ENCODE data around the gene VSTM2B. TPM values are rescaled to one million over a fixed set of nuclear protein-coding genes. Genes with fewer than 3 reads are reported as not detected.

The VSTM2B gene
- total and polyA plus RNA-seq, 11 donors, result not detected

GRCh38 chr19:29576761-29577648, 51.2 kb downstream of the VSTM2B start:
- ATAC-seq, result no peak
- intact Hi-C loops (cut with DNase I), result no loop called here
- 62 to 71% (median 67%) methylated on average over 14 to 15 of the region's 15 CpGs for WGBS, 4 donors
- Histone ChIP-seq H3K27me3 (peaks cover 0 to 64% (median 10%) of the 10 kb centered on the region in 9 donors), H3K9me3 (peaks cover 0 to 5% (median 0%) of the 10 kb centered on the region in 12 donors), H3K4me3 (no peak overlapping the region), H3K4me1 (no peaks in the 10 kb centered on the region), H3K27ac (no peak overlapping the region), H3K36me3 (no peaks in the 10 kb centered on the region)
- TF ChIP-seq POLR2A (IDR thresholded peaks at IDR 0.05), result no peak
- TF ChIP-seq CTCF (IDR thresholded peaks at IDR 0.05), result no peak
- no peak for DNase-seq

DNA sequence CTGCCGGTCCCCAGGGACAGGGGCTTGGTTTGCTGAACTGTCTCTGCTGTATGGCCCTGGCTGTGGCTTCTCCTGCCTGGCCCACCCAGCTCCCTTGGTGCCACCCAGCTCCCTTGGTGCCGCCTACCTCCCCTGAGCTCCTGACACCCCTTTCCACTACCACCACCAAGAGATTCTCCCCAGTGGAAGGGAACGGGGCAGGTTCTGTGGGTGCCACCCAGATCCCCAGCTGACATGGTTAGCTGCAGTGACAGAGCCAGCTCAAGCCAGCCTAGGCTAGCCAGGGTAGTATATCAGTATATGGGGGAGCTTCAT, 51.8 kb downstream of the VSTM2B start:
- H3K4me1 ChIP-seq, result no peaks in the 10 kb centered on the region
- no peak overlapping the region for H3K4me3 ChIP-seq
- ATAC-seq (no peak), DNase-seq (no peak)
- peaks cover 0 to 61% (median 10%) of the 10 kb centered on the region in 9 donors for H3K27me3 ChIP-seq
- peaks cover 0 to 5% (median 0%) of the 10 kb centered on the region in 12 donors for H3K9me3 ChIP-seq
- TF ChIP-seq POLR2A (IDR thresholded peaks at IDR 0.05) (no peak), CTCF (IDR thresholded peaks at IDR 0.05) (no peak)
- intact Hi-C loops (cut with DNase I), result no loop called here
- 58 to 89% (median 64%) methylated on average over 2 to 3 of the region's 3 CpGs for WGBS, 4 donors
- H3K27ac ChIP-seq, result no peak overlapping the region
- H3K36me3 ChIP-seq, result no peaks in the 10 kb centered on the region

DNA sequence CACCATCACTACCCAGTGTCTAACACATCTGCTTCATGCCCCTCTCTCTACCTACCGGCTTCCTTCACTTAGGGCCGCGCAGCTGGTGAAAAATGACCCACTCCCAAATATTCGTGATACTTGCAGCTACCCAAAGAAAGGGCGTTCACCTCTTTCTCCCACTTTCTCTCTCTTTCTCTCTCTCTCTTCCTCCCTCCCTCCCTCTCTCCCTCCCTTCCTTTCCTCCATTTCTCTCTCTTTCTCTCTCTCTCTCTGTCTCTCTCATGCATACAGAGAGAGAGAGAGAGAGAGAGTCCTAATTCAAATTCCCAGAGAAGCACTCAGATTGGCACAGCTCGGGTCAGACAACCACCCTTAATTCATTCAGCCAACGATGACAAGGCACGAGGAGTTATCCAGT, 52.6 kb downstream of the VSTM2B start:
- 61 to 71% (median 66%) methylated on average over 8 of the region's 8 CpGs for WGBS, 4 donors
- TF ChIP-seq CTCF (IDR thresholded peaks at IDR 0.05) (no peak), POLR2A (IDR thresholded peaks at IDR 0.05) (no peak)
- ATAC-seq (no peak), DNase-seq (no peak)
- Histone ChIP-seq H3K4me3 (no peak overlapping the region), H3K27me3 (peaks cover 0 to 54% (median 10%) of the 10 kb centered on the region in 9 donors), H3K4me1 (no peaks in the 10 kb centered on the region), H3K36me3 (no peaks in the 10 kb centered on the region), H3K27ac (no peak overlapping the region), H3K9me3 (peaks cover 0 to 5% (median 0%) of the 10 kb centered on the region in 12 donors)
- intact Hi-C loops (cut with DNase I), result no loop called here

GRCh38 chr19:29579308-29579910, 53.6 kb downstream of the VSTM2B start:
- no peak for DNase-seq

More at GRCh38 chr19:29579308-29579910, 53.6 kb downstream of the VSTM2B start:
- no peaks in the 10 kb centered on the region for H3K36me3 ChIP-seq
- WGBS, 4 donors, result 70 to 78% (median 71%) methylated on average over 6 of the region's 6 CpGs
- H3K27me3 ChIP-seq, result peaks cover 0 to 47% (median 10%) of the 10 kb centered on the region in 9 donors
- TF ChIP-seq CTCF (IDR thresholded peaks at IDR 0.05) (no peak), POLR2A (IDR thresholded peaks at IDR 0.05) (no peak)
- no peak overlapping the region for H3K27ac ChIP-seq
- intact Hi-C loops (cut with DNase I), result no loop called here
- no peaks in the 10 kb centered on the region for H3K4me1 ChIP-seq
- H3K4me3 ChIP-seq, result no peak overlapping the region
- peaks cover 0 to 5% (median 0%) of the 10 kb centered on the region in 12 donors for H3K9me3 ChIP-seq
- ATAC-seq, result no peak

Data from heart left ventricle (tissue), 16 donors.